ENCODE results near the gene YLPM1. TPM values are rescaled to one million over a fixed set of nuclear protein-coding genes. Genes with fewer than 3 reads are reported as not detected.
A peak's percentile ranks its signal among the peaks of the same experiment; 100 is the strongest.

Gene YLPM1
- total RNA-seq, 1 donor = 44.5 TPM

GRCh38 chr14:74846968-74847665, 84.0 kb downstream of the YLPM1 start:
- peak; percentile 34 for DNase-seq (ENCODE audit: low read depth)
- no peak overlapping the region for H3K4me3 ChIP-seq (ENCODE audit: low read depth, low read length)

GRCh38 chr14:74848768-74849167, 85.7 kb downstream of the YLPM1 start:
- no peak overlapping the region for H3K4me3 ChIP-seq (ENCODE audit: low read depth, low read length)
- DNase-seq (ENCODE audit: low read depth) = peak; percentile 36
- no peak for TF ChIP-seq CTCF (IDR thresholded peaks at IDR 0.05; ENCODE audit: insufficient read depth, low read depth, low read length)

More at GRCh38 chr14:74846968-74847665, 84.0 kb downstream of the YLPM1 start:
- no peak for TF ChIP-seq CTCF (IDR thresholded peaks at IDR 0.05; ENCODE audit: insufficient read depth, low read depth, low read length)

GRCh38 chr14:74852922-74853530, 89.9 kb downstream of the YLPM1 start:
- TF ChIP-seq CTCF (IDR thresholded peaks at IDR 0.05; ENCODE audit: insufficient read depth, low read depth, low read length) = no peak
- no peak overlapping the region for H3K4me3 ChIP-seq (ENCODE audit: low read depth, low read length)
- DNase-seq (ENCODE audit: low read depth) = peak; percentile 84

- no peak overlapping the region for H3K4me3 ChIP-seq (ENCODE audit: low read depth, low read length)
- peak; percentile 9 for DNase-seq (ENCODE audit: low read depth)
- TF ChIP-seq CTCF (IDR thresholded peaks at IDR 0.05; ENCODE audit: insufficient read depth, low read depth, low read length) = no peak
Measured at GRCh38 chr14:74853581-74853980, 90.5 kb downstream of the YLPM1 start.

- no peak overlapping the region for H3K4me3 ChIP-seq (ENCODE audit: low read depth, low read length)
- peak; percentile 12 for DNase-seq (ENCODE audit: low read depth)
- no peak for TF ChIP-seq CTCF (IDR thresholded peaks at IDR 0.05; ENCODE audit: insufficient read depth, low read depth, low read length)
Measured at GRCh38 chr14:74855021-74855420, 91.9 kb downstream of the YLPM1 start.

- H3K4me3 ChIP-seq (ENCODE audit: low read depth, low read length) = no peak overlapping the region
Measured at GRCh38 chr14:74855945-74856344, 92.8 kb downstream of the YLPM1 start.

More at GRCh38 chr14:74855945-74856344, 92.8 kb downstream of the YLPM1 start:
- TF ChIP-seq CTCF (IDR thresholded peaks at IDR 0.05; ENCODE audit: insufficient read depth, low read depth, low read length) = no peak
- no peak for DNase-seq (ENCODE audit: low read depth)

Measured in fibroblast of villous mesenchyme (primary cell).